ENCODE results near the gene IMPG2.

- no peak for TF ChIP-seq CTCF (IDR thresholded peaks at IDR 0.05)
- no peak for TF ChIP-seq POLR2A (IDR thresholded peaks at IDR 0.05)
Observed at GRCh38 chr3:101200461-101200860, 119.9 kb downstream of the IMPG2 start.

Data from uterus (tissue), 2 donors.